Liver (tissue), 9 donors: ENCODE measurements around the gene UIMC1. TPM values are rescaled to one million over a fixed set of nuclear protein-coding genes. Genes with fewer than 3 reads are reported as not detected.

ENCODE experiments used
- DNase-seq: peaks from one replicate; pipeline ENCODE4 v3.0.0-alpha.2; 2017; ENCODE audit warnings: low spot score
- H3K27ac ChIP-seq, 2 donors: one replicate each; pipeline ENCODE4 v1.7.0; 2013; ENCODE audit warnings: inconsistent platforms in 2 of 2, low read length in 2 of 2, control low read depth in 1 of 2, low read depth in 1 of 2, mild to moderate bottlenecking in 1 of 2
- H3K27me3 ChIP-seq, 4 donors: one replicate each; pipeline versions ENCODE4 v1.6.1 to v1.7.0; 2013; ENCODE audit warnings: low read length in 3 of 4, inconsistent platforms in 1 of 4, mild to moderate bottlenecking in 1 of 4, moderate library complexity in 1 of 4; ENCODE audit not compliant: control insufficient read depth in 4 of 4, insufficient read depth in 4 of 4
- H3K36me3 ChIP-seq, 4 donors: one replicate each; pipeline versions ENCODE4 v1.6.1 to v1.7.0; 2013; ENCODE audit warnings: low read length in 3 of 4, mild to moderate bottlenecking in 3 of 4, low read depth in 1 of 4, moderate library complexity in 1 of 4; ENCODE audit not compliant: control insufficient read depth in 4 of 4, insufficient read depth in 3 of 4
- H3K4me1 ChIP-seq, 4 donors: one replicate each; pipeline versions ENCODE4 v1.6.1 to v1.7.0; 2013; ENCODE audit warnings: low read length in 3 of 4, mild to moderate bottlenecking in 3 of 4, moderate library complexity in 1 of 4; ENCODE audit not compliant: control insufficient read depth in 4 of 4, insufficient read depth in 4 of 4
- H3K4me3 ChIP-seq, 3 donors: one replicate each; pipeline versions ENCODE4 v1.6.1 to v1.7.0; 2013; ENCODE audit warnings: low read length in 3 of 3, control low read depth in 1 of 3, low read depth in 1 of 3, mild to moderate bottlenecking in 1 of 3
- H3K9ac ChIP-seq, 2 donors: one replicate each; pipeline ENCODE4 v1.7.0; 2013; ENCODE audit warnings: low read length in 2 of 2, mild to moderate bottlenecking in 2 of 2, moderate library complexity in 2 of 2, control low read depth in 1 of 2, low read depth in 1 of 2
- H3K9me3 ChIP-seq, 4 donors: one replicate each; pipeline versions ENCODE4 v1.6.1 to v1.7.0; 2013; ENCODE audit warnings: low read length in 3 of 4; ENCODE audit not compliant: control insufficient read depth in 4 of 4
- EGR1 ChIP-seq, 2 donors: IDR thresholded peaks; 2 replicates each; pipeline ENCODE4 v1.6.1; 2016 to 2018; ENCODE audit warnings: antibody characterized with exemption in 2 of 2, low read depth in 2 of 2
- FOXA1 ChIP-seq: IDR thresholded peaks from 2 replicates; pipeline ENCODE4 v1.6.1; 2016; ENCODE audit warnings: antibody characterized with exemption
- FOXA2 ChIP-seq: IDR thresholded peaks from 2 replicates; pipeline ENCODE4 v1.6.1; 2016; ENCODE audit warnings: antibody characterized with exemption
- GABPA ChIP-seq, 2 donors: IDR thresholded peaks in 1 of 2; conservative IDR thresholded peaks in 1 of 2; 2 replicates each; pipeline ENCODE4 v1.6.1; 2016; ENCODE audit warnings: antibody characterized with exemption in 2 of 2, mild to moderate bottlenecking in 1 of 2, moderate library complexity in 1 of 2
- HNF4A ChIP-seq, 2 donors: conservative IDR thresholded peaks; 2 replicates each; pipeline ENCODE4 v1.6.1; 2016; ENCODE audit warnings: antibody characterized with exemption in 2 of 2, mild to moderate bottlenecking in 2 of 2
- HNF4G ChIP-seq: IDR thresholded peaks from 2 replicates; pipeline ENCODE4 v1.6.1; 2016; ENCODE audit warnings: antibody characterized with exemption
- JUND ChIP-seq, 2 donors: IDR thresholded peaks; 2 replicates each; pipeline ENCODE4 v1.6.1; 2016; ENCODE audit warnings: antibody characterized with exemption in 2 of 2
- NR2F2 ChIP-seq: IDR thresholded peaks from 2 replicates; pipeline ENCODE4 v1.6.1; 2016; ENCODE audit warnings: antibody characterized with exemption
- RAD21 ChIP-seq, 2 donors: IDR thresholded peaks; 2 replicates each; pipeline ENCODE4 v1.6.1; 2016; ENCODE audit warnings: antibody characterized with exemption in 2 of 2, mild to moderate bottlenecking in 2 of 2
- REST ChIP-seq: IDR thresholded peaks from 2 replicates; pipeline ENCODE4 v1.6.1; 2016; ENCODE audit warnings: antibody characterized with exemption, mild to moderate bottlenecking
- RXRA ChIP-seq, 2 donors: IDR thresholded peaks; 2 replicates each; pipeline ENCODE4 v1.6.1; 2017 to 2018; ENCODE audit warnings: antibody characterized with exemption in 2 of 2, mild to moderate bottlenecking in 1 of 2
- TAF1 ChIP-seq: conservative IDR thresholded peaks from 2 replicates; pipeline ENCODE4 v1.6.1; 2016; ENCODE audit warnings: antibody characterized with exemption, mild to moderate bottlenecking
- YY1 ChIP-seq: IDR thresholded peaks from 2 replicates; pipeline ENCODE4 v1.6.1; 2016; ENCODE audit warnings: antibody characterized with exemption, mild to moderate bottlenecking
- WGBS: extraction: QIAGEN DNeasy Blood & Tissue Kit; methylation state at CpG from one replicate; pipeline ENCODE4 v1.1.7; 2013; 5-methylcytosine and 5-hydroxymethylcytosine counted together
- polyA plus RNA-seq, 2 donors: library from polyadenylated mRNA; stranded (reverse) in 1 of 2; unstranded in 1 of 2; fragments of 200-250 nt in 1 of 2; fragments of >200 nt in 1 of 2; fragmentation: Nextera tagmentation in 1 of 2; extraction: Ambion mirVana in 1 of 2; gene quantifications; one replicate each; pipeline versions ENCODE4 v1.2.1 to v1.2.3, GENCODE V29; 2013 to 2015
- total RNA-seq, 2 donors: library from RNA; depleted of rRNA; stranded (reverse); fragments of >200 nt; gene quantifications; one replicate each; pipeline ENCODE4 v1.2.3, GENCODE V29; 2014
- TF ChIP-seq, protein P1 (sequence below): IDR thresholded peaks from 2 replicates; pipeline ENCODE4 v1.6.1; 2016; ENCODE audit warnings: antibody characterized with exemption
- TF ChIP-seq, protein P2 (sequence below): IDR thresholded peaks from 2 replicates; pipeline ENCODE4 v1.6.1; 2016; ENCODE audit warnings: antibody characterized with exemption
- TF ChIP-seq, protein P3 (sequence below): IDR thresholded peaks from 2 replicates; pipeline ENCODE4 v1.6.1; 2016; ENCODE audit warnings: antibody characterized with exemption
- donor health status: healthy.
- donor health status: healthy.
- donor health status: healthy.
- donor health status: healthy.
- donor health status: healthy.

The UIMC1 gene
- total and polyA plus RNA-seq, 4 donors: 5.9 to 26.0 (median 11.7) TPM

GRCh38 chr5:176895831-176896230 lies 110.7 kb downstream of the UIMC1 start:
- no peak for DNase-seq

GRCh38 chr5:176894298-176894697 lies 112.3 kb downstream of the UIMC1 start:
- Histone ChIP-seq H3K4me1 (no peaks in the 10 kb centered on the region), H3K27ac (no peak overlapping the region), H3K36me3 (no peaks in the 10 kb centered on the region), H3K9me3 (no peaks in the 10 kb centered on the region), H3K27me3 (no peaks in the 10 kb centered on the region), H3K4me3 (no peak overlapping the region), H3K9ac (no peak overlapping the region)
- no peak for TF ChIP-seq RAD21 (IDR thresholded peaks at IDR 0.05)
- TF ChIP-seq HNF4G: no peak
- no peak for TF ChIP-seq RXRA (IDR thresholded peaks at IDR 0.05)
- TF ChIP-seq, protein P1, sequence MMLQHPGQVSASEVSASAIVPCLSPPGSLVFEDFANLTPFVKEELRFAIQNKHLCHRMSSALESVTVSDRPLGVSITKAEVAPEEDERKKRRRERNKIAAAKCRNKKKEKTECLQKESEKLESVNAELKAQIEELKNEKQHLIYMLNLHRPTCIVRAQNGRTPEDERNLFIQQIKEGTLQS: no peak
- 92% methylated on average over 6 of the region's 6 CpGs for WGBS
- DNase-seq: no peak

More at GRCh38 chr5:176895831-176896230, 110.7 kb downstream of the UIMC1 start:
- Histone ChIP-seq H3K27me3 (no peaks in the 10 kb centered on the region), H3K4me1 (no peaks in the 10 kb centered on the region), H3K27ac (no peak overlapping the region), H3K9me3 (no peaks in the 10 kb centered on the region), H3K36me3 (no peaks in the 10 kb centered on the region), H3K9ac (no peak overlapping the region), H3K4me3 (no peak overlapping the region)
- 87% methylated on average over 4 of the region's 4 CpGs for WGBS
- TF ChIP-seq FOXA1 (no peak), FOXA2 (no peak), YY1 (no peak), TAF1 (no peak), HNF4G (no peak)
- TF ChIP-seq, protein P2, sequence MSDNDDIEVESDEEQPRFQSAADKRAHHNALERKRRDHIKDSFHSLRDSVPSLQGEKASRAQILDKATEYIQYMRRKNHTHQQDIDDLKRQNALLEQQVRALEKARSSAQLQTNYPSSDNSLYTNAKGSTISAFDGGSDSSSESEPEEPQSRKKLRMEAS: no peak
- TF ChIP-seq, protein P3, sequence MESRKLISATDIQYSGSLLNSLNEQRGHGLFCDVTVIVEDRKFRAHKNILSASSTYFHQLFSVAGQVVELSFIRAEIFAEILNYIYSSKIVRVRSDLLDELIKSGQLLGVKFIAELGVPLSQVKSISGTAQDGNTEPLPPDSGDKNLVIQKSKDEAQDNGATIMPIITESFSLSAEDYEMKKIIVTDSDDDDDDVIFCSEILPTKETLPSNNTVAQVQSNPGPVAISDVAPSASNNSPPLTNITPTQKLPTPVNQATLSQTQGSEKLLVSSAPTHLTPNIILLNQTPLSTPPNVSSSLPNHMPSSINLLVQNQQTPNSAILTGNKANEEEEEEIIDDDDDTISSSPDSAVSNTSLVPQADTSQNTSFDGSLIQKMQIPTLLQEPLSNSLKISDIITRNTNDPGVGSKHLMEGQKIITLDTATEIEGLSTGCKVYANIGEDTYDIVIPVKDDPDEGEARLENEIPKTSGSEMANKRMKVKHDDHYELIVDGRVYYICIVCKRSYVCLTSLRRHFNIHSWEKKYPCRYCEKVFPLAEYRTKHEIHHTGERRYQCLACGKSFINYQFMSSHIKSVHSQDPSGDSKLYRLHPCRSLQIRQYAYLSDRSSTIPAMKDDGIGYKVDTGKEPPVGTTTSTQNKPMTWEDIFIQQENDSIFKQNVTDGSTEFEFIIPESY: no peak

GRCh38 chr5:176892663-176893062 lies 113.9 kb downstream of the UIMC1 start:
- no peak overlapping the region for H3K9ac ChIP-seq
- H3K4me1 ChIP-seq: no peaks in the 10 kb centered on the region
- no peak for TF ChIP-seq JUND (IDR thresholded peaks at IDR 0.05)
- no peak for TF ChIP-seq RXRA (IDR thresholded peaks at IDR 0.05)
- no peak for TF ChIP-seq FOXA1
- no peak for TF ChIP-seq REST
- TF ChIP-seq, protein P1: no peak
- TF ChIP-seq YY1: no peak
- TF ChIP-seq NR2F2: no peak
- TF ChIP-seq TAF1: no peak
- TF ChIP-seq GABPA (IDR thresholded peaks at IDR 0.05 in 1 of 2, conservative IDR thresholded peaks at IDR 0.05 in 1 of 2): no peak
- TF ChIP-seq, protein P3: no peak
- no peak for TF ChIP-seq RAD21 (IDR thresholded peaks at IDR 0.05)
- TF ChIP-seq FOXA2: no peak
- no peak for TF ChIP-seq HNF4A (conservative IDR thresholded peaks at IDR 0.05)
- TF ChIP-seq EGR1 (IDR thresholded peaks at IDR 0.05; ENCODE audit: low read depth in 2 of 2): no peak
- TF ChIP-seq, protein P2: no peak
- H3K36me3 ChIP-seq: no peaks in the 10 kb centered on the region
- no peak overlapping the region for H3K27ac ChIP-seq
- no peaks in the 10 kb centered on the region for H3K27me3 ChIP-seq
- DNase-seq: no peak
- H3K4me3 ChIP-seq: no peak overlapping the region
- H3K9me3 ChIP-seq: no peaks in the 10 kb centered on the region
- 67% methylated on average over 3 of the region's 3 CpGs for WGBS
